ENCODE results near the gene TTC9.

The TTC9 gene

DNA sequence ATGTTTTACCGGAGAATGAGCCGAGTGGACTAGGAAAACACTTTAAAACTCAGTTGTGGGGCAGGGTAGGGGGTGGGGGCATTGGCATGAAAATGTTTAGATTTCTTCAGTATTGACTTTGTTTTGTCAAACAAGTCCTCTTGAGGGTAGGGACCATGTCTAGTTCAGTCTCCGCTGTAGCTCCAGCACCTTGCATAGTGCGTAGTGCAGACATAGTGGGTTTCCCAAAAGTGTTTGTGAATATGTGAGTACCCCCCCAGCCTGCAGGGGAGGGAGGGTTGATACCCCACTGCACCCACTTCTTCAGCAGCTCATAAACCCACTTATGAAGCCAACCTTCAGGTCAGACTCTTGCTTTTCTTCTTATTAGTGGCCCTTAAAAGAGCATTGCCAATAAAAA is 71.4 kb downstream of the TTC9 start:
- no peak overlapping the region for H2AFZ ChIP-seq (ENCODE audit: low read length)
- H3F3A ChIP-seq (ENCODE audit: low read depth): no peaks in the 10 kb centered on the region
- H3K9ac ChIP-seq (ENCODE audit: low read depth, low read length, poor library complexity, severe bottlenecking): no peak overlapping the region
- no peaks in the 10 kb centered on the region for H3K36me3 ChIP-seq (ENCODE audit: insufficient read depth, low read length)
- H3K9me3 ChIP-seq (ENCODE audit: insufficient read depth, low read depth, low read length): no peaks in the 10 kb centered on the region
- no peaks in the 10 kb centered on the region for H3K9me2 ChIP-seq (replicated peaks; ENCODE audit: low read depth, low read length)
- H3K79me2 ChIP-seq (ENCODE audit: insufficient read depth, low read length): no peaks in the 10 kb centered on the region
- H3K4me1 ChIP-seq (ENCODE audit: insufficient read depth, low read length, poor library complexity, severe bottlenecking): no peaks in the 10 kb centered on the region
- no peak overlapping the region for H3K4me2 ChIP-seq (ENCODE audit: low read depth, low read length, poor library complexity, severe bottlenecking)
- TF ChIP-seq EZH2phosphoT487 (IDR thresholded peaks at IDR 0.05; ENCODE audit: borderline replicate concordance): no peak
- TF ChIP-seq, protein P1, sequence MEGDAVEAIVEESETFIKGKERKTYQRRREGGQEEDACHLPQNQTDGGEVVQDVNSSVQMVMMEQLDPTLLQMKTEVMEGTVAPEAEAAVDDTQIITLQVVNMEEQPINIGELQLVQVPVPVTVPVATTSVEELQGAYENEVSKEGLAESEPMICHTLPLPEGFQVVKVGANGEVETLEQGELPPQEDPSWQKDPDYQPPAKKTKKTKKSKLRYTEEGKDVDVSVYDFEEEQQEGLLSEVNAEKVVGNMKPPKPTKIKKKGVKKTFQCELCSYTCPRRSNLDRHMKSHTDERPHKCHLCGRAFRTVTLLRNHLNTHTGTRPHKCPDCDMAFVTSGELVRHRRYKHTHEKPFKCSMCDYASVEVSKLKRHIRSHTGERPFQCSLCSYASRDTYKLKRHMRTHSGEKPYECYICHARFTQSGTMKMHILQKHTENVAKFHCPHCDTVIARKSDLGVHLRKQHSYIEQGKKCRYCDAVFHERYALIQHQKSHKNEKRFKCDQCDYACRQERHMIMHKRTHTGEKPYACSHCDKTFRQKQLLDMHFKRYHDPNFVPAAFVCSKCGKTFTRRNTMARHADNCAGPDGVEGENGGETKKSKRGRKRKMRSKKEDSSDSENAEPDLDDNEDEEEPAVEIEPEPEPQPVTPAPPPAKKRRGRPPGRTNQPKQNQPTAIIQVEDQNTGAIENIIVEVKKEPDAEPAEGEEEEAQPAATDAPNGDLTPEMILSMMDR (conservative IDR thresholded peaks at IDR 0.05; ENCODE audit: low read length): no peak
- no peaks in the 10 kb centered on the region for H3K27me3 ChIP-seq (ENCODE audit: insufficient read depth, low read length, poor library complexity, severe bottlenecking)
- no peak overlapping the region for H3K4me3 ChIP-seq (ENCODE audit: low read length, poor library complexity, severe bottlenecking)
- no peaks in the 10 kb centered on the region for H4K20me1 ChIP-seq (ENCODE audit: insufficient read depth, low read length, poor library complexity, severe bottlenecking)

- H3F3A ChIP-seq (ENCODE audit: low read depth): no peaks in the 10 kb centered on the region
- no peaks in the 10 kb centered on the region for H3K4me1 ChIP-seq (ENCODE audit: insufficient read depth, low read length, poor library complexity, severe bottlenecking)
- H3K27me3 ChIP-seq (ENCODE audit: insufficient read depth, low read length, poor library complexity, severe bottlenecking): no peaks in the 10 kb centered on the region
- H3K9ac ChIP-seq (ENCODE audit: low read depth, low read length, poor library complexity, severe bottlenecking): no peak overlapping the region
- H4K20me1 ChIP-seq (ENCODE audit: insufficient read depth, low read length, poor library complexity, severe bottlenecking): no peaks in the 10 kb centered on the region
- H2AFZ ChIP-seq (ENCODE audit: low read length): peak overlapping the region; percentile 57; the same call in 1 of the 2 replicates
- H3K36me3 ChIP-seq (ENCODE audit: insufficient read depth, low read length): no peaks in the 10 kb centered on the region
- H3K4me3 ChIP-seq (ENCODE audit: low read length, poor library complexity, severe bottlenecking): no peak overlapping the region
- no peaks in the 10 kb centered on the region for H3K9me3 ChIP-seq (ENCODE audit: insufficient read depth, low read depth, low read length)
- no peak overlapping the region for H3K4me2 ChIP-seq (ENCODE audit: low read depth, low read length, poor library complexity, severe bottlenecking)
- no peak for TF ChIP-seq EZH2phosphoT487 (IDR thresholded peaks at IDR 0.05; ENCODE audit: borderline replicate concordance)
- TF ChIP-seq, protein P1 (conservative IDR thresholded peaks at IDR 0.05; ENCODE audit: low read length): no peak
- H3K9me2 ChIP-seq (replicated peaks; ENCODE audit: low read depth, low read length): no peaks in the 10 kb centered on the region
- no peaks in the 10 kb centered on the region for H3K79me2 ChIP-seq (ENCODE audit: insufficient read depth, low read length)
These were observed 71.8 kb downstream of the TTC9 start for GRCh38 chr14:70713511-70713916.

DNA sequence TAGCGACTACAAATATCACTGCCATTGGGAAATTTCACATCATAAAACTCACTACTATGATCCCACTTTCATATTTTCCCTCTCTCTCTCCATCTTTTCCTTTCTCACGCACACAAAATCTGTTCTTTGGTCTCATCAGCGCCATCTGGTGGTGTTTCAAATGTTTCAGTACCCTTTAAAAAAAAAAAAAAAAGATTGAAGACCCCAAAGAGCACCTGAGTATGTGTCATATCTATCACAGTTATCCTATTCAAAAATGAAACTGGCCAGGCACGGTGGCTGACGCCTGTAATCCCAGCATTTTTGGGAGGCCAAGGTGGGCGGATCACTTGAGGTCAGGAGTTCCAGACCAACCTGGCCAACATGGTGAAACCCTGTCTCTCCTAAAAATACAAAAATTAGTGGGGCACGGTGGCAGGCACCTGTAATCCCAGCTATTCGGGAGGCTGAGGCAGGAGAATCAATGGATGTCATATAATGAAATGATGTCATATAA is 72.4 kb downstream of the TTC9 start:
- no peaks in the 10 kb centered on the region for H3K4me1 ChIP-seq (ENCODE audit: insufficient read depth, low read length, poor library complexity, severe bottlenecking)
- no peak overlapping the region for H3K9ac ChIP-seq (ENCODE audit: low read depth, low read length, poor library complexity, severe bottlenecking)
- H3K4me2 ChIP-seq (ENCODE audit: low read depth, low read length, poor library complexity, severe bottlenecking): peak overlapping the region; percentile 2
- H3K27me3 ChIP-seq (ENCODE audit: insufficient read depth, low read length, poor library complexity, severe bottlenecking): no peaks in the 10 kb centered on the region
- no peak overlapping the region for H3K4me3 ChIP-seq (ENCODE audit: low read length, poor library complexity, severe bottlenecking)
- H3K9me2 ChIP-seq (replicated peaks; ENCODE audit: low read depth, low read length): no peaks in the 10 kb centered on the region
- TF ChIP-seq EZH2phosphoT487 (IDR thresholded peaks at IDR 0.05; ENCODE audit: borderline replicate concordance): no peak
- TF ChIP-seq, protein P1 (conservative IDR thresholded peaks at IDR 0.05; ENCODE audit: low read length): peak; percentile 80
- H3K79me2 ChIP-seq (ENCODE audit: insufficient read depth, low read length): no peaks in the 10 kb centered on the region
- no peaks in the 10 kb centered on the region for H3K9me3 ChIP-seq (ENCODE audit: insufficient read depth, low read depth, low read length)
- no peaks in the 10 kb centered on the region for H3K36me3 ChIP-seq (ENCODE audit: insufficient read depth, low read length)
- H4K20me1 ChIP-seq (ENCODE audit: insufficient read depth, low read length, poor library complexity, severe bottlenecking): no peaks in the 10 kb centered on the region
- H2AFZ ChIP-seq (ENCODE audit: low read length): peak overlapping the region; percentile 57; the same call in 1 of the 2 replicates
- no peaks in the 10 kb centered on the region for H3F3A ChIP-seq (ENCODE audit: low read depth)

All from Loucy (cell line).